GM13977 (cell line): ENCODE results near the gene PDHB.

Experiments
- DNase-seq: peaks from one replicate; pipeline ENCODE4 v3.0.0; 2012; ENCODE audit warnings: low spot score
- CTCF ChIP-seq: IDR thresholded peaks from 2 replicates; pipeline ENCODE4 v1.5.1; 2012; ENCODE audit warnings: mild to moderate bottlenecking, control low read depth; ENCODE audit not compliant: insufficient read depth; ENCODE audit errors: extremely low read depth, missing control alignments
- in situ Hi-C: fragments of 300-500 bp; cut with MboI; formaldehyde crosslinking; loops from one replicate; pipeline ENCODE4 v1.12.0; 2022; ENCODE audit warnings: low sequenced_read_pairs, low pct_unique_long_range_greater_than_20kb, mixed read lengths, inconsistent platforms; ENCODE audit not compliant: unreplicated experiment

The PDHB gene

DNA sequence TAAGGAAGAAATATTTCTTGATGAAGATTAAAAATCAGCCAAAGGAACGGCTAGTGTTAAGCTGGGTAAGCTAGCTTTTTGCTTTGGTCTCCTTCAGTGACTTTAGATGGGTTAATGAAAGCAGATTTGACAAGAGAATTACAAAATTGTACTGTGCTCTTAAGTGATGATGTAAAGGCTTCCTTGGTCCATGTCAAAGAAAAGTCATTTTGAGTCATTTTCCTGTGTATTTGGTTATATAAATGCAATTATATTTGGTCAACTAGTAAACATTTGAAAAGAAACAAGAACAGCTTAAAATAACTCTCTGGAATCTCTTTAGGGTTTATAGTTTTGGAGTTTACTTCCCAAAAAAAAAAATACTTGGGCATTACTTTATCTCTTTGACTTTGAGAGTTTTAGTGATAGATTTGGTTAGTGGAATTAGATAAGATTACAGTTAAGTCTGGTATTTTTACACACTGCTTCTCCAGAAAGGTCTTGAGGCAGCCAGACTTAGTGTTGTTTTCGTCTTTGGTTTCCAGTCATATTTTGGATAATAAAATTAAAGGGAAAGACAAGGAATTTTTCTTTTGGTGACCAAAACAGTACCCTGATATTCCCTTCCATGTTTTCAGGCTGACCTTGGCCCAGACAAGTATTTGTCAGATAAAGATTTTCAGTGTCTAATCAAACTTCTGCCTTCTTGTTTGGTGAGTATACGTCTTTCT, 42.3 kb downstream of the PDHB start:
- TF ChIP-seq CTCF: no peak
- no peak for DNase-seq
- in situ Hi-C loops: no loop called here

GRCh38 chr3:58388550-58389091, 45.0 kb downstream of the PDHB start:
- TF ChIP-seq CTCF: no peak
- no peak for DNase-seq
- in situ Hi-C loops: no loop called here

GRCh38 chr3:58387650-58388546, 45.7 kb downstream of the PDHB start:
- no peak for DNase-seq
- TF ChIP-seq CTCF: no peak
- in situ Hi-C loops: no loop called here

DNA sequence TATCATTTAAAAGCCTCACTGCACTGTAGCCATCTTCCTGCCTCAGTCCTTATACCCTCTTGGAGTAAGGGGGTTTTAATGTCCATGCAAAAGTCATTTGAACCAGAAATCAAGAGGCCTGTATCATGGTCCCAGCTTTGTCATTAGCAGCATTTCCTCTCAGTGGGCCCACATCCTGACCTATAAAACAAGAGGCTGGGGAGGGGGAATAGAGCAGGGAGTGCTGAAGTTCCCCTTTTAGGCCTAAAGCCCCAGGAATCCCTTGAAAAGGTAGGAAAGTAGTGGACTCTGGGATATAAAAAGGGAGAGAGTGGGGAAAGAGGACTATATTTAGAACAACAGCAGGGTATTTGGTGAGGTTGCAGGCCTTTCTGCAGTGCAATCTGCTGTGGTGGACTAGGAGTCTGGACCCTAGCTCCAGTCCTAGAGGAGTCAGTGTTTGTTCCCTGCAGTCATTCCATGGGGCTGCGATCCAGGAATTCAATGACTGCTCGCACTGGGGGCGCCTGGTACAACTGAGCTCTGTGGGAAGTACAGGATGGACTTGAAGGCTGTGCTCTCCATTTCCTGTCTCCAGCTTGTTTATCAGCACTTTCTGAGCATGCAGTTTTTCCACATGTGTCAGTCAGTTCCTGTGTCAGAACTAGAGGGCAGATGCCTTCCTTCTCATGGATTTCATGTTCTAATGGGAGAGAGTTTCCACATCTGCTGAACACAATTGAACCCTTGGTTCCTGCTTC, 46.8 kb downstream of the PDHB start:
- no peak for TF ChIP-seq CTCF
- in situ Hi-C loops: no loop called here
- DNase-seq: no peak

DNA sequence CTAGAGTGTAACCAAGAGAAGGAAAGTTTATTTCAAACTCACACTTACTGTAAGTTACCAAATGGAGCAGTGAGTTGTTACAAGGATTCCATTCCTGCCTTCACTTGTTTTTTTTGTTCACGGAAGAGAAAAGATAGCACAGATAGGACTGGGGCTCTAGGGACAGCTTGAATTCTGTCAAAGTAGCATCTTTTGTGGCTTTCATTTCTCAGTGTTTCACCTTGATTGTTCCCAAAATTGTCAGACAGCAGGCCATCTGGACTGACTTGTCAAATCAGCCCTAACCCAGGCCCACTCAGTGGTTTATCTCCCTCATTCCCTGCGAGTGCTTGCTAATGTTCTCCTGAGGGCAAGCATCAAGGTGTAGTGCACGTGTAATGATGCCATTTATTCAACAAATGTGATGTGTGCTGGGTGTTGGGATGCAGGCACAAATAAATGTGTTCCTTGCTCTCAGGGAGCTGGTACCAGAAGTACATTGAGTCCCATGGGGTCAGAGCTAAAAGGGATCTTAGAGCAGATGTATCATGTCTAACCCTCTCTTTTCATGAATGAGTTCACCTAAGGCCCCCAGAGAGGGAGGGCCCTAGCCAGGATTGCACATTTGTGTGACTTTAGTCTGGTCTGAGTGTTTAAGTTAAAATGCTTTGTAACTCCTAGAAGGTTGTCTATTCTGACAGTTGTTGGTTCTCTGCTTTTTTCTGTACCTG, 49.1 kb downstream of the PDHB start:
- in situ Hi-C loops: no loop called here
- TF ChIP-seq CTCF: no peak
- no peak for DNase-seq

GRCh38 chr3:58383904-58384303, 49.7 kb downstream of the PDHB start:
- no peak for DNase-seq
- in situ Hi-C loops: no loop called here
- TF ChIP-seq CTCF: no peak
